SK-N-SH treated with all-trans-retinoic acid at 6 μM for 48 hours (cell line): ENCODE data around the gene SLC3A2.
"Not testable (repeated sequence)": the region's sequence is repeated elsewhere in the genome, so short reads cannot be mapped to it uniquely, and the experiment has no call there.

Source experiments
- PATZ1 ChIP-seq: fragments of 250-450 bp; sonication (Bioruptor Pico); IDR thresholded peaks from 2 replicates; pipeline ENCODE4 v1.8.0; 2020; ENCODE audit warnings: mild to moderate bottlenecking, moderate library complexity, borderline replicate concordance
- PPARA ChIP-seq: fragments of 250-450 bp; sonication (Bioruptor Pico); IDR thresholded peaks from 2 replicates; pipeline ENCODE4 v1.5.0; 2020; ENCODE audit warnings: mild to moderate bottlenecking, borderline replicate concordance
- RARB ChIP-seq: fragments of 250-450 bp; sonication (Bioruptor Pico); IDR thresholded peaks from 2 replicates; pipeline ENCODE4 v1.8.0; 2021; ENCODE audit warnings: mild to moderate bottlenecking, moderate library complexity
- TCF4 ChIP-seq: fragments of 250-450 bp; sonication (Bioruptor Pico); IDR thresholded peaks from 2 replicates; pipeline ENCODE4 v1.8.0; 2021; ENCODE audit warnings: mild to moderate bottlenecking, moderate library complexity, borderline replicate concordance
- TOX ChIP-seq: fragments of 250-450 bp; sonication (Bioruptor Pico); IDR thresholded peaks from 2 replicates; pipeline ENCODE4 v1.8.0; 2021; ENCODE audit warnings: mild to moderate bottlenecking, moderate library complexity, borderline replicate concordance
- ZFP30 ChIP-seq: fragments of 450-650 bp; formaldehyde crosslinking; IDR thresholded peaks from 2 replicates; pipeline ENCODE4 v1.5.0; 2022; ENCODE audit warnings: mild to moderate bottlenecking, moderate library complexity
- ZNF565 ChIP-seq: fragments of 450-650 bp; formaldehyde crosslinking; conservative IDR thresholded peaks from 2 replicates; pipeline ENCODE4 v1.5.0; 2020; ENCODE audit warnings: low read depth, mild to moderate bottlenecking, moderate library complexity
- TF ChIP-seq, protein P1 (sequence below): fragments of 250-450 bp; sonication (Bioruptor Pico); IDR thresholded peaks from 2 replicates; pipeline ENCODE4 v1.8.0; 2021; ENCODE audit warnings: low read depth, mild to moderate bottlenecking, moderate library complexity, borderline replicate concordance
- TF ChIP-seq, protein P2 (sequence below): fragments of 250-450 bp; sonication (Bioruptor Pico); IDR thresholded peaks from 2 replicates; pipeline ENCODE4 v1.5.1; 2020; ENCODE audit warnings: low read depth, mild to moderate bottlenecking, moderate library complexity

DNA sequence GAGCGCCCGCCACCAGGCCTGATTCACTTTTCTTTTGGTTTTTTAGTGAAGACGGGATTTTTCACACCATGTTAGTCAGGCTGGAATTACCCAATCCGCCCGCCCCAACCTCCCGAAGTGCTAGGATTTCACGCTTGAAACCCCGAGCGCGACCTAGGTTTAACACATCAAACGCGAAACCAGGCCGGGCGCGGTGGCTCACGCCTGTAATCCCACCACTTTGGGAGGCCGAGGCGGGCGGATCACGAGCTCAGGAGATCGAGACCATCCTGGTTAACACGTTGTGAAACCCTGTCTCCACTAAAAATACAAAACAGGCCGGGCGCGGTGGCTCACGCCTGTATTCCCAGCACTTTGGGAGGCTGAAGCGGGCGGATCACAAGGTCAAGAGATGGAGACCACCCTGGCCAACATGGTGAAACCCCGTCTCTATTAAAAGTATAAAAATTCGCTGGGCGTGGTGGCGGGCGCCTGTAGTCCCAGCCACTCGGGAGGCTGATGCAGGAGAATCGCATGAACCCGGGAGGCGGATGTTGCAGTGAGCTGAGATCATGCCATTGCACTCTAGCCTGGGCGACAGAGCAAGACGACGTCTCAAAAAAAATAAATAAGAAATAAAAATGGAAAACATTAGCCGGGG lies 39.9 kb upstream of the SLC3A2 start:
- TF ChIP-seq, protein P1, sequence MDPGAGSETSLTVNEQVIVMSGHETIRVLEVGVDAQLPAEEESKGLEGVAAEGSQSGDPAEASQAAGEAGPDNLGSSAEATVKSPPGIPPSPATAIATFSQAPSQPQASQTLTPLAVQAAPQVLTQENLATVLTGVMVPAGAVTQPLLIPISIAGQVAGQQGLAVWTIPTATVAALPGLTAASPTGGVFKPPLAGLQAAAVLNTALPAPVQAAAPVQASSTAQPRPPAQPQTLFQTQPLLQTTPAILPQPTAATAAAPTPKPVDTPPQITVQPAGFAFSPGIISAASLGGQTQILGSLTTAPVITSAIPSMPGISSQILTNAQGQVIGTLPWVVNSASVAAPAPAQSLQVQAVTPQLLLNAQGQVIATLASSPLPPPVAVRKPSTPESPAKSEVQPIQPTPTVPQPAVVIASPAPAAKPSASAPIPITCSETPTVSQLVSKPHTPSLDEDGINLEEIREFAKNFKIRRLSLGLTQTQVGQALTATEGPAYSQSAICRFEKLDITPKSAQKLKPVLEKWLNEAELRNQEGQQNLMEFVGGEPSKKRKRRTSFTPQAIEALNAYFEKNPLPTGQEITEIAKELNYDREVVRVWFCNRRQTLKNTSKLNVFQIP, result not testable (repeated sequence)
- TF ChIP-seq PPARA (CRISPR knock-in tag); ZNF565 (CRISPR knock-in tag); PATZ1 (CRISPR knock-in tag); ZFP30; TCF4; TOX (CRISPR knock-in tag); RARB: not testable (repeated sequence)
- TF ChIP-seq, protein P2, sequence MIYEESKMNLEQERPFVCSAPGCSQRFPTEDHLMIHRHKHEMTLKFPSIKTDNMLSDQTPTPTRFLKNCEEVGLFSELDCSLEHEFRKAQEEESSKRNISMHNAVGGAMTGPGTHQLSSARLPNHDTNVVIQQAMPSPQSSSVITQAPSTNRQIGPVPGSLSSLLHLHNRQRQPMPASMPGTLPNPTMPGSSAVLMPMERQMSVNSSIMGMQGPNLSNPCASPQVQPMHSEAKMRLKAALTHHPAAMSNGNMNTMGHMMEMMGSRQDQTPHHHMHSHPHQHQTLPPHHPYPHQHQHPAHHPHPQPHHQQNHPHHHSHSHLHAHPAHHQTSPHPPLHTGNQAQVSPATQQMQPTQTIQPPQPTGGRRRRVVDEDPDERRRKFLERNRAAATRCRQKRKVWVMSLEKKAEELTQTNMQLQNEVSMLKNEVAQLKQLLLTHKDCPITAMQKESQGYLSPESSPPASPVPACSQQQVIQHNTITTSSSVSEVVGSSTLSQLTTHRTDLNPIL (CRISPR knock-in tag), result not testable (repeated sequence)
